Upper lobe of left lung (tissue), 4 donors: Measurements from ENCODE around the gene UBE2M.
A peak's percentile ranks its signal among the peaks of the same experiment; 100 is the strongest.

Experiments
- EP300 ChIP-seq, 4 donors: sonication (generic); formaldehyde crosslinking; IDR thresholded peaks; one replicate each; pipeline ENCODE4 v1.5.1; 2017; ENCODE audit warnings: antibody characterized with exemption in 4 of 4, control low read depth in 2 of 4
- POLR2A ChIP-seq, 4 donors: fragments of 450-650 bp; IDR thresholded peaks; one replicate each; pipeline ENCODE4 v1.5.1; 2016 to 2017; ENCODE audit warnings: antibody characterized with exemption in 4 of 4, mild to moderate bottlenecking in 2 of 4

GRCh38 chr19:58519087-58519354 is 39.4 kb downstream of the UBE2M start:
- peak in 1 of 4 donors; percentile 33 for TF ChIP-seq POLR2A (IDR thresholded peaks at IDR 0.05)
- TF ChIP-seq EP300 (IDR thresholded peaks at IDR 0.05) = no peak
